PC-9 (cell line): ENCODE results near the gene SCARB1. TPM values are rescaled to one million over a fixed set of nuclear protein-coding genes. Genes with fewer than 3 reads are reported as not detected.

Experiments
- BruUV-seq: library from RNA; stranded (reverse); fragments of 400-500 nt; replicated peaks from 2 replicates; lab custom pipeline; 2021; lab: Mats Ljungman, UMichigan
- CTCF ChIA-PET: fragments of 300-600 bp; sonication (Branson Sonifier 250); formaldehyde crosslinking; loops from one replicate; lab custom pipeline; 2022; ENCODE audit warnings: antibody characterized with exemption; lab: Charles Lee
- POLR2A ChIA-PET: fragments of 300-600 bp; sonication (Branson Sonifier 250); formaldehyde crosslinking; loops from one replicate; lab custom pipeline; 2022; ENCODE audit warnings: antibody characterized with exemption; ENCODE audit not compliant: unreplicated experiment; lab: Charles Lee
- DNase-seq, 2 experiments: peaks; one replicate each; pipeline versions ENCODE4 v3.0.0 to v3.0.0-alpha.2; 2015 to 2022; ENCODE audit warnings: mixed read lengths in 1 of 2
- H2AFZ ChIP-seq: fragments of 200-600 bp; sonication (generic); 2 replicates; pipeline ENCODE4 v1.8.1; 2017; ENCODE audit warnings: antibody characterized with exemption
- H3F3A ChIP-seq: fragments of 200-600 bp; sonication (generic); 2 replicates; pipeline ENCODE4 v1.8.1; 2017; ENCODE audit warnings: antibody characterized with exemption, mild to moderate bottlenecking, low read depth; ENCODE audit not compliant: insufficient read depth
- H3K27ac ChIP-seq: fragments of 200-600 bp; sonication (generic); 2 replicates; pipeline ENCODE4 v1.6.1; 2016; ENCODE audit warnings: mixed run types
- H3K27me3 ChIP-seq: fragments of 200-600 bp; sonication (generic); 2 replicates; pipeline ENCODE4 v1.6.1; 2016; ENCODE audit warnings: low read depth, mixed run types; ENCODE audit not compliant: insufficient read depth
- H3K36me3 ChIP-seq: fragments of 200-600 bp; sonication (generic); 2 replicates; pipeline ENCODE4 v1.6.1; 2016; ENCODE audit warnings: low read depth, mixed run types
- H3K4me1 ChIP-seq: fragments of 200-600 bp; sonication (generic); replicated peaks from 2 replicates; pipeline ENCODE4 v1.6.1; 2016; ENCODE audit warnings: mixed run types; ENCODE audit not compliant: insufficient read depth
- H3K4me2 ChIP-seq: fragments of 200-600 bp; sonication (generic); 2 replicates; pipeline ENCODE4 v1.6.1; 2017; ENCODE audit warnings: mixed run types
- H3K4me3 ChIP-seq: fragments of 200-600 bp; sonication (generic); 2 replicates; pipeline ENCODE4 v1.6.1; 2016; ENCODE audit warnings: mixed run types
- H3K79me2 ChIP-seq: fragments of 200-600 bp; sonication (generic); 2 replicates; pipeline ENCODE4 v1.6.1; 2017; ENCODE audit warnings: low read depth, mixed run types
- H3K9me2 ChIP-seq: fragments of 200-600 bp; sonication (generic); 2 replicates; pipeline ENCODE4 v1.8.1; 2017; ENCODE audit warnings: mild to moderate bottlenecking; ENCODE audit not compliant: insufficient read depth
- H3K9me3 ChIP-seq: fragments of 200-600 bp; sonication (generic); 2 replicates; pipeline ENCODE4 v1.8.1; 2016; ENCODE audit warnings: low read depth; ENCODE audit not compliant: insufficient read depth
- H4K20me1 ChIP-seq: fragments of 200-600 bp; sonication (generic); 2 replicates; pipeline ENCODE4 v1.8.1; 2017; ENCODE audit not compliant: insufficient read depth
- EZH2 ChIP-seq: fragments of 200-600 bp; sonication (generic); IDR thresholded peaks from 2 replicates; pipeline ENCODE4 v1.8.0; 2017; ENCODE audit warnings: antibody characterized with exemption, low read depth
- intact Hi-C: fragments of 100-400 bp; cut with micrococcal nuclease; formaldehyde crosslinking; loops from one replicate; pipeline ENCODE4 v1.10.0; 2022; ENCODE audit not compliant: unreplicated experiment
- total RNA-seq: library from RNA; stranded (reverse); gene quantifications from 2 replicates; pipeline ENCODE4 v1.2.3, GENCODE V29; 2021
- TF ChIP-seq, protein P1 (sequence below): fragments of 200-600 bp; sonication (generic); conservative IDR thresholded peaks from 2 replicates; pipeline ENCODE4 v1.6.1; 2017; ENCODE audit warnings: mixed run types, antibody characterized with exemption, mild to moderate bottlenecking, moderate library complexity

SCARB1 gene
- total RNA-seq, 1 experiment from 2014 or later: 49.6 TPM

DNA sequence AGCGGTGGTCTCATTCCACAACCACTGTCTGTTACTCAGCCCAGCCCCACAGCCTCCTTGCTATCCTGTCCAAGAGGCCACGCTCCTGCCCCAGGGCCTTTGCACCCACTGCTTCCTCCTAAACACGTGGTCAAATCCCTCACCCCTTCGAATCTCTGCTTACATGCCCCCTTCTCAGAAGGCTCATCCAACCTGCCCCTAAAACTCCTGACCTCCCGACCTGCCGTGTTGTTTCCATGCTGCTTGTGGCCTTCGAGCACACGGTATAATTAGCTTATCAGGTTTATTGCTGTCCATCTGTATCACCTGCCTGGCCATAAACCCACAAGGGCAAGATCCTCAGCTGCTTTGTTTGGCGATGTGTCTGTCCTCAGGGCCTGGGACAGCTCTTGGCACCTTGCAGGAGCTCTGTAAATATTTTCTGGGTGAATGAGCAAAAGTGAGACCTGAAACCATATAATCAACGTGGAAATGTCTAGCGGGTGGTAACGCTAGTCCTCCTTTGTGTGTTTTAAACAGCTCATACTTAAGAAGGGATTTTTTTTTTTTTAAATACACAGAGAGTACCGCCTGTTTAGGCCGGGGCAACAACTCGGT is 36.0 kb downstream of the SCARB1 start:
- Histone ChIP-seq H4K20me1 (no peaks in the 10 kb centered on the region), H3K27me3 (no peaks in the 10 kb centered on the region), H3K79me2 (peaks cover 17% of the 10 kb centered on the region; the same call in 1 of the 2 replicates), H3K4me2 (peak overlapping the region; percentile 64), H2AFZ (no peak overlapping the region), H3K4me1 (peaks cover 27% of the 10 kb centered on the region), H3K9me3 (no peaks in the 10 kb centered on the region), H3K9me2 (no peaks in the 10 kb centered on the region), H3F3A (peaks cover 25% of the 10 kb centered on the region), H3K36me3 (no peaks in the 10 kb centered on the region), H3K27ac (peak overlapping the region; percentile 80), H3K4me3 (no peak overlapping the region)
- POLR2A ChIA-PET: no interaction called here
- peak; percentile 26 to 84 for DNase-seq
- no TSS peak for BruUV-seq
- CTCF ChIA-PET: interaction anchor here (0.6 to 0.9 kb wide), 2 partner anchors 73 to 113 kb away, joined by 6 read pairs; no protein-coding TSS in a partner anchor
- no peak for TF ChIP-seq EZH2
- TF ChIP-seq, protein P1, sequence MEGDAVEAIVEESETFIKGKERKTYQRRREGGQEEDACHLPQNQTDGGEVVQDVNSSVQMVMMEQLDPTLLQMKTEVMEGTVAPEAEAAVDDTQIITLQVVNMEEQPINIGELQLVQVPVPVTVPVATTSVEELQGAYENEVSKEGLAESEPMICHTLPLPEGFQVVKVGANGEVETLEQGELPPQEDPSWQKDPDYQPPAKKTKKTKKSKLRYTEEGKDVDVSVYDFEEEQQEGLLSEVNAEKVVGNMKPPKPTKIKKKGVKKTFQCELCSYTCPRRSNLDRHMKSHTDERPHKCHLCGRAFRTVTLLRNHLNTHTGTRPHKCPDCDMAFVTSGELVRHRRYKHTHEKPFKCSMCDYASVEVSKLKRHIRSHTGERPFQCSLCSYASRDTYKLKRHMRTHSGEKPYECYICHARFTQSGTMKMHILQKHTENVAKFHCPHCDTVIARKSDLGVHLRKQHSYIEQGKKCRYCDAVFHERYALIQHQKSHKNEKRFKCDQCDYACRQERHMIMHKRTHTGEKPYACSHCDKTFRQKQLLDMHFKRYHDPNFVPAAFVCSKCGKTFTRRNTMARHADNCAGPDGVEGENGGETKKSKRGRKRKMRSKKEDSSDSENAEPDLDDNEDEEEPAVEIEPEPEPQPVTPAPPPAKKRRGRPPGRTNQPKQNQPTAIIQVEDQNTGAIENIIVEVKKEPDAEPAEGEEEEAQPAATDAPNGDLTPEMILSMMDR: no peak
- intact Hi-C loops: loop anchor here (1.0 kb wide), 1 partner anchor 11 kb away; no protein-coding TSS in a partner anchor

DNA sequence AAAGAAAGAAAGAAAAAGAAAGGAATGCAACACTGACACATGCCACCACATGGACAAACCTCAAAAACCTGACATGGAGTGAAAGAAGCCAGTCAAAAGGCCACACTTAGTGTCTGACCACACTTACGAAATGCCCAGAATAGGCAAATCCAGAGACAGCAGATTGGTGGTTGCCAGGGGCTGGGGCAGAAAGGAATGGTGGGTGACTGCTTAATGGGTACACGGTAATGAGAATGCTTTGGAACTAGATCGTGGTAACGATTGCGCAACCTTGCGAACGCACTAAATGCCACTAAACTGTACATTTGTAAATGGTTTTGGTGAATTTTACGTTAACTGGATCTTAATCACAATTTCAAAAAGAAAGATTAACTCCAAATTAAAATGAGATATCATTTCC is 39.5 kb downstream of the SCARB1 start:
- Histone ChIP-seq H3K4me3 (no peak overlapping the region), H3K36me3 (no peaks in the 10 kb centered on the region), H3K9me2 (no peaks in the 10 kb centered on the region), H3K4me1 (peaks cover 26% of the 10 kb centered on the region), H4K20me1 (no peaks in the 10 kb centered on the region), H3F3A (peaks cover 19% of the 10 kb centered on the region), H3K4me2 (no peak overlapping the region), H3K79me2 (peaks cover 8% of the 10 kb centered on the region; the same call in 1 of the 2 replicates), H3K27ac (no peak overlapping the region), H2AFZ (no peak overlapping the region), H3K9me3 (no peaks in the 10 kb centered on the region), H3K27me3 (no peaks in the 10 kb centered on the region)
- TF ChIP-seq EZH2: no peak
- TF ChIP-seq, protein P1: no peak
- no TSS peak for BruUV-seq
- intact Hi-C loops: no loop called here
- no peak for DNase-seq
- CTCF ChIA-PET: no interaction called here
- POLR2A ChIA-PET: no interaction called here

DNA sequence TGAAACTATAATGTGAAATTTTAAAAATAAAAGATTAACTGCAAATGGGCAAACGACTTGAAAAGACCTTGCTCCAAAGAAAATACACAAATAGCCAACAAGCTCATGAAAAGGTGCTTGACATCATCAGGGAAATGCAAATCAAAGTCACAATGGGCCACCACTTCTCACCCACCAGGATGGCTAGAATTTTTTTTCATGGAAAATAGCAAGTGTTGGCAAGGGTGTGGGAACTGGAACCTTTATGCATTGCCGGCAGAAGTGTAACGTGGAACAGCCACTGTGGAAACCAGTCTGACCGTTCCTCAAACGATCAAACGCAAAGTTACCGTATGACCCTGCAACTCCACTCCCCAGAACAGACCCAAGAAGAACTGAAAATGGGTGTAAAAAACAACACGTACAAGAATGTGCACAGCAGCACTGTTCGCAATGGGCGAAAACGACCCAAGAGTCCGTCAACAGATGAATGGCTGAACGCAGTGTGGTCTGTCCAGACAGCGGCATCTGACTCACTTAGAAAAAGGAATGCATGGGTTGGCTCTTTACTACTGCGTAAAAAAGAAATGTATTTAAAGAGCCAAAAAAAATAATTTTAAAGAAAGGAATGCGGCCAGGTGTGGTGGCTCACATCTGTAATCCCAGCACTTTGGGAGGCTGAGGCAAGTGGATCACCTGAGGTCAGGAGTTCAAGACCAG is 40.2 kb downstream of the SCARB1 start:
- no peak overlapping the region for H3K4me3 ChIP-seq
- intact Hi-C loops: no loop called here
- ChIA-PET CTCF (no interaction called here), POLR2A (no interaction called here)
- TF ChIP-seq, protein P1: no peak
- no peak for TF ChIP-seq EZH2
- H3K4me1 ChIP-seq: peaks cover 19% of the 10 kb centered on the region
- H3K9me3 ChIP-seq: no peaks in the 10 kb centered on the region
- DNase-seq: no peak
- H3K36me3 ChIP-seq: no peaks in the 10 kb centered on the region
- H3K27me3 ChIP-seq: no peaks in the 10 kb centered on the region
- H3F3A ChIP-seq: peaks cover 11% of the 10 kb centered on the region
- no peak overlapping the region for H3K4me2 ChIP-seq
- H3K79me2 ChIP-seq: peaks cover 8% of the 10 kb centered on the region; the same call in 1 of the 2 replicates
- BruUV-seq: no TSS peak
- no peak overlapping the region for H3K27ac ChIP-seq
- H2AFZ ChIP-seq: no peak overlapping the region
- H3K9me2 ChIP-seq: no peaks in the 10 kb centered on the region
- no peaks in the 10 kb centered on the region for H4K20me1 ChIP-seq
